T-helper 1 cell treated with Interleukin-12 subunit alpha and Interleukin-12 subunit beta and Interleukin-4 antibody, amounts not matched to agents 30 ng/mL and 1 ng/mL, for 36 hours (primary cell): ENCODE results near the gene KHNYN. TPM values are rescaled to one million over a fixed set of nuclear protein-coding genes. Genes with fewer than 3 reads are reported as not detected.
"Not testable (repeated sequence)": the region's sequence is repeated elsewhere in the genome, so short reads cannot be mapped to it uniquely, and the experiment has no call there.

ENCODE experiments used
- intact Hi-C: fragments of 100-400 bp; cut with micrococcal nuclease; formaldehyde crosslinking; loops from one replicate; pipeline ENCODE4 v1.15.1; 2024
- total RNA-seq: library from RNA; stranded (reverse); gene quantifications from 2 replicates; pipeline ENCODE4 v1.2.3, GENCODE V29; 2022

The KHNYN gene
- 97.9 and 101 TPM in 2 replicates for total RNA-seq

GRCh38 chr14:24429395-24430142 lies at the start of gene KHNYN, which contains the start of gene CBLN3:
KHNYN (plus strand) TSS chr14:24429954; CDS start chr14:24430731, 777 bp downstream.
CBLN3 (minus strand) TSS chr14:24429668; CDS start chr14:24429054, 614 bp downstream.
- intact Hi-C loops = loop anchor here (1.0 to 5.0 kb wide), 2 partner anchors 244 to 337 kb away; partner anchors contain the start of gene PCK2

GRCh38 chr14:24381363-24382063 lies 48.2 kb upstream of the KHNYN start:
- intact Hi-C loops = no loop called here

DNA sequence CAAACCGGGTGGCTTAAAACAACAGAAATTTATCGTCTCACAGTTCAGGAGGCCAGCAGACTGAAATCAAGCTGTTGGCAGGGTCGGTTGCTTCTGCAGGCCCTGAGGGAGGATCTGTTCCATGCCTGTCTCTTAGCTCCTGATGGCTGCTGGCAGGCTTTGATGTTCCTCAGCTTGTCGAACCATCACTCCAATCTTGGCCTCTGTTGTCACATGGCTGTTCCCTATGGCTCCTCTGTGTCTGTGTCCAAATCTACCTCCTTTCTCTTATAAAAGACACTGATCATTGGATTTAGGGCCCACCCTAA lies 47.7 kb upstream of the KHNYN start:
- intact Hi-C loops = no loop called here

DNA sequence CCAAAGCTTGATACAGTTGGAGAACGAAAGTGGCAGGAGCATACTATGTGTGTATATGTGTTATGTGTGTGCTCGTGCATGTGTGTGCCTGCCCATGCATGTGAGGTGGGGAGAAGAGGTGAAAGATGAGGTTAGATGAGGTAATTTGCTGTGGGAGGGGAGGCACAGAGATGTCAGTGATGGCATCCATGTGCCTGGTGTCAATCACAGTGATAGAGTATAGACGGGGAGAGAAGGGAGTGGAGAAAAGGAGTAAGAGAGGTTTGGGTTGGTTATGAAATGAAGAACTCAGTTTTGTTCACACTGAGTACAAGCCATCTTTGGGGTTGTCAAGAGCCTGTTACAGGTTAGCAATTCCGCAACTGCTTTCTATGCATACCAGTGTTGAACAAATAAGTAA lies 45.6 kb upstream of the KHNYN start:
- intact Hi-C loops = no loop called here

DNA sequence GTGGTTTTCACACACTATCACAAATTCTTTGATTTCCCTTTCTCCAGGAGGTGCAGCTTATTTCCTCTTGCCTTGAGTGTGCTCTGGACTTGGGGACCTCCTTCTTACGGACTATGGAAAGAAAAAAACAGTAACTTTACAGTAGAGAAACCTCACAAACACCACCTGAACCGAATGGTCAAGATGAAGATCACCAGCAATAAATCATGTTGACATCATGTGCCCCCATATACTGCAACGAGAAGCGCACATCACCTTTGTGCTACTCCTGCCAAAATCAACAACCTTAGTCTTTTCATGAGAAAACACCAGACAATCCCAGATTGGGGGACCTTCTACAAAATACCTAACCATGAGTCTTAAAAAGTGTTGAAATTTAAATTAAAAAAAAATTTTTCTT lies 44.2 kb upstream of the KHNYN start:
- intact Hi-C loops = no loop called here

DNA sequence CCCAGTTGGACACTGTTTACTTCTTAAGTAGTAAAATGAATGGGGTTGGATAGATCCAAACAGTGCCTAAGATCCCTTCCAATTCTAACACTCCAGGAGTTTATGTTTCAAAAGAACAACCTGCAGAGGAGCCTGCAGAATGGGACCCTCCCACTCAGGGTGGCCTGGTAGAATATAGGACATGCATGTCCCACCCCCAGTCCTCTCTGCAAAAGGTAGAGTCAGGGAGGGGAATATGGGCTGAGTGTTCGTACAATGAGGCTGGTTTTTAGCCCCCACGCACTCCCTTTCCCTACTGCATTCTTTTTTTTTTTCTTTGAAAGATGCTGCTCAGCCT lies 42.8 kb upstream of the KHNYN start:
- intact Hi-C loops = no loop called here

DNA sequence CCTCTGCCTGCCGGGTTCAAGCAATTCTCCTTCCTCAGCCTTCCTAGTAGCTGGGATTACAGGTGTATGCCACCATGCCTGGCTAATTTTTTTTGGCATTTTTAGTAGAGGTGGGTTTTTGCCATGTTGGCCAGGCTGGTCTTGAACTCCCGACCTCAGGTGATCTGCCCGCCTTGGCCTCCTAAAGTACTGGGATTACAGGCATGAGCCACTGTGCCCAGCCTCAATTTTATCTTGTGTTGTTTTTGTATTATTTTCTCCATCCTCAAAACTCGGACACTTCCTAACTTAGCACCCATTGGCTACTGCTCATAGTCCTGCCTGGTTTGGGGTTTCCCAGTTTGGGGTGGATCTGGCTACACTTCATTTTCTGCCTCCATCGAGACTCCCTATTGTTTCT lies 42.2 kb upstream of the KHNYN start:
- intact Hi-C loops = not testable (repeated sequence)

- intact Hi-C loops = no loop called here
Observed at GRCh38 chr14:24388474-24389179, 41.1 kb upstream of the KHNYN start.

GRCh38 chr14:24389226-24389848 lies 40.4 kb upstream of the KHNYN start:
- intact Hi-C loops = no loop called here

- intact Hi-C loops = no loop called here
Observed at GRCh38 chr14:24390701-24391468, 38.9 kb upstream of the KHNYN start.

DNA sequence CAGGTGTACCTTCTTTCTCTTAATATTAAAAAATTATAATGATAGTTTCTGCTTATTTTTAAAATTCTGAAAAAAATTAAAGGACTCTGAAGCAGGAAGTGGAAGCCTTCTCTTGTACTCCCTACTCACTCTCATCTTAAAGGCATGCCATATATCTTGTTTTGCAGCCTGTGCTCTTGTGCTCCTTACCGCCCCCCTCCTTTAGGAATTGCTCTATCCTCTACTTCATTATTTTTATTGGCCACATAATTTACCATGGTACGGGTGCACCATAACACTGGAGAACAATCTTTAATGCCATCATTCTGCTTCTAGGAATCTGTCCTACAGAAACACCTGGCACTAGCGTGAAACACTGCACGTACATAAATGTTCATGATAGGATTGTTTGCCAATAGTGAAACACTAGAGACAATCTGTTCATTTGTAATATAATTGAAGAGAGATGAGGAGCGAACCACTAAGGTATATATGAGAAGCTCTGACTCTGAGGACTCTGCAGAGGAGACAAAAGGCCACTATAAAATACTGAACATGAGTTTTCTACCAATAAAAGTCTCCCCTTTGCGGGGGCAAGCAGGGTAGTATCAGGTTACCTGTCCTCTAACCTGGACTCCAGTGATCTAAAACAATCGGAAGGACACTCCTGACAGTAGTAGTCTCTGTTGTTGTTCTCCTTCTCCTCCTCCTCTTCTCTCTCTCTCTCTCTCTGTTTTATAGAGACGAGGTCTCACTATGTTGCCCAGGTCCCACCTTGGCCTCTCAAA lies 37.2 kb upstream of the KHNYN start:
- intact Hi-C loops = no loop called here

DNA sequence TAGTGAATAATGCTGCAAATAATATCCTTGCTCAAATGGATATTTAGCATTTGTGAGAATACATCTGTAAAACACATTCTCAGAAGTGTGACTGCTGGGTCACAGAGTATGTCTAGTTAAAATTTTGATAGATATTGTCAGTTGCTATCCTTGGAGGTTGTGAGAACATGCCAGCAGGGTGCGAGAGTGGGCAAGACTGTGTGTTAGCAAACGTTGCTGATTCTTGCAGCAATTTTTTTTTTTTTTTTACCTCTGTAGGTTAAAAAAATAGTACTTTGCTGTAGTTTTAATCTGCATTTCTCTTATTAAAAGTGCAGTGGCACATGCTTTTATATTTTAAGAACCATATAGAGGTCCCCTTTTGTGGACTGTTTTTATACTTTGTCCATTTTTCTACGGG lies 35.5 kb upstream of the KHNYN start:
- intact Hi-C loops = no loop called here

DNA sequence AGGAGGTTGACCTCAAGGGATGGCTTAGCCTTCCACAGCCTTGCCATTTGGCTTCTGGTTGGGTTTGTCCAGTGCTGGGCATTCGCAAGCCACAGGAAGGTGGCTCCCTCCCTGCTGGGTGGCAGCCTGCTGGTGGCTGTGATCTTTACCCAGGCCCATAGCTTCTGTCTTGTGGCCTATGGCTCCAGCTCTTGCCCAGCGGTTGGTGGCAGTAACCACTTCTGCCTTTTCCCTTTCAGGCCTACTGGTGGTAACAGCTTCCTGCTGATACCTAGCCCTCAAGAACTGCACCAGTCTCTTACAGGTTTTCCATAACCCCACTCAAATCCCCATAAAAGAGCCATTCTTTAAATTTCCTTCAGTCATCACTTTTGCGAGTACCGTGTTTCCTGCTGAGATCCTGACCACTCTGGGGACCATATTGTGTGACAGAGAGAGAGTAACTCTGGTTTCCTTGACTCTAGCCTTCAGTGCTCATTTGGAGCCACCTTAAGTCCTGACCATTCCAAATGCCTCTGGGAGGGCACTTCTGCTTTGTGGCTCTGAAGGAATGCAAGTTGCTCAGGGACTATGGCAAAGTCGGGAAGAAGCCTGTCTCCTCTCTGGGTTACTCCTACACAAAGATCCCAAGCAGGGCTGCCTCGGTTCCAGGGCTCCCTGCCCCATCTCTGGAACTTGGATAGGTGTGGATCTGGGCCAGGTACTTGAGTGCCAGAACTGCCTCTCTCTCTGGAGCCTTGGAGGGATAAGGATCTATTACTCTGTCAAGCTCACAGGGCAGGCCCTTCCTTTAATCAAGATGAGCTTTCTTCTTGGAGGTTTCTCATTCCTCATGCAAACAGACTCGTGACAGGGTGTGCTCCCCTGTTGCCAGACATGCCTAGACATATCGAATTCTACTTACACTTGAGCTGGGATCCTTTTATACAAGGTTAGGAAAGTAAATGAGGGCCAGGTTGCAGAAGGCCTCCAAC lies 33.9 kb upstream of the KHNYN start:
- intact Hi-C loops = loop anchor here (5.0 kb wide), 1 partner anchor 44 kb away; no protein-coding TSS in a partner anchor

DNA sequence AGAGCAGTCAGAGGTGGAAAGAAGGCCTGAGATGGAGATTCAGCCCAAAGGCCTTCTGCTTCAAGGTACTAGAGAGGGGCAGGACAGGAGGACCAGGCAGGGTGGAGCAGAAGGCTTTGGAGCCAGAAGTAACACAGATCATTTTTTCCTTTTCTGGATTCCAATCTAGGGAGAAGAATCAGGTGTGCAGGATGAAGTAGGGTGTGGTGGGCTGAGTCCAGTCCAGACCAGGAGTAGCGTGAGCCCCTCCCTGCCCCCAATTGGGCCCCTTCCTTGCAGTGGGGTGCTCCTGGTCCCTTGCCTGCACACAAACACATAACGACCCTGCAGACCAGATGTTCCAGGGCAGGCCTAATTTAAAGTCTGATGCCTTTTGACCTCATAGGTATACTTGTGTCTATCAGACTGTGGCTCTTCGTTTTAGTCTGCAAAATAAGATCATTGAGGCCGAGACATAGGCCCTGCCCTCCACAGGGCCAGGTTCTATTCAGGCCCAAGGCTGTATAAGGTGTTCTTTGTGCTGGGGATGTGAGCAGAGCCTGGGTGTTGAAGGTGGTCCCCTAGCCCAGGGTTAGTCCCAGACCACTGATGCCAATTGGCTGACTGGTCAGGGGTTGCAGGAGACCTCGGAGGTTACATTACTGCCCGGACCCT lies 32.0 kb upstream of the KHNYN start:
- intact Hi-C loops = loop anchor here (5.0 kb wide), 1 partner anchor 45 kb away; no protein-coding TSS in a partner anchor

DNA sequence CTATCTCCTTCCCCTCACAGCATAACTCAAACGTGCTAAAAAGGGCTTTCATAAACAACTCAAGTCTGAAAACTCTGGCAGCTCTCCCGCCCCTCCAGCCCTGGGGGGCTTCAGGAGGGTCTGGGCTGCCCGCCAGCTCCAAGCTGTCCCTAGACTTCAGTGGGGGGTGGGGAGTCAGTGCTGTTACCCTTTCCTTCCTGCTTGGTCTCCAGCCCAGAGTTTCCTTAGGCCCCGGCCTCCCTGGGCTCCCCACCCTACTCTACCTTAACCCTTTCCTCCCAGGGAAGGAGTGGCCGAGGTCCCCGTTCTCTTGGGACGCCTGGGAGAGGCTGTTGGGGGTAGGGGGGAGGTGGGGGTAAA lies 31.5 kb upstream of the KHNYN start:
- intact Hi-C loops = loop anchor here (5.0 kb wide), 1 partner anchor 46 kb away; no protein-coding TSS in a partner anchor

- intact Hi-C loops = loop anchor here (5.0 kb wide), 1 partner anchor 47 kb away; no protein-coding TSS in a partner anchor
Observed at GRCh38 chr14:24398653-24399446, 30.9 kb upstream of the KHNYN start, which contains the start of gene NYNRIN. NYNRIN (plus strand) TSS chr14:24399003; CDS start chr14:24399247, 244 bp downstream.

DNA sequence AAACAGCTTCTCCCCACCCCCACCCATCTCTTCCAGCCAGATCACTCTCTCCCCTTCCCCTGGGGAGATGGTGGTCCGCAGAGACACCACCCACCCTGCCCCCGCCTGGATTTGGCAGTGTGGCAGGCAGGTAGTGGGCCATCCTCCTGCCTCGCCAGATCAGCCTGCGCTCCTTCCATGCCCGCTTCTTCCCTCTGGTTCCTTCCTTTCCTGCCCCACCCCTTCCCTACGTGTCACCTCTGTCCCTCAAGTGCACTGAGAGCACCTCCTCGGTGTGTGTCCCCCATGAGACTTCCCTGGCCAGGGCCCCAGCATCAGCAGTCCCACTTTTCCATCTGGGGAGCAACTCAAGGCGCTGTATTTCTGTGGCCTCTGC lies 30.3 kb upstream of the KHNYN start:
- intact Hi-C loops = loop anchor here (5.0 kb wide), 1 partner anchor 47 kb away; no protein-coding TSS in a partner anchor
